H1 (cell line): ENCODE measurements around the gene RASGEF1C. TPM values are rescaled to one million over a fixed set of nuclear protein-coding genes. Genes with fewer than 3 reads are reported as not detected.

Experiments used
- ASH2L ChIP-seq: fragments of 200-600, 300-600 bp; sonication (generic); IDR thresholded peaks from one replicate; pipeline ENCODE4 v1.7.1; 2017; ENCODE audit warnings: low read length
- CTCF ChIP-seq, 3 experiments: IDR thresholded peaks; 1 replicate in 2 of 3; 2 replicates in 1 of 3; pipeline versions ENCODE4 v1.5.1 to v1.6.1; 2011; ENCODE audit warnings: low read length in 3 of 3, mild to moderate bottlenecking in 3 of 3, inconsistent platforms in 2 of 3, low read depth in 1 of 3, moderate library complexity in 1 of 3; ENCODE audit not compliant: insufficient read depth in 1 of 3; ENCODE audit errors: control extremely low read depth in 1 of 3
- HDAC2 ChIP-seq, 2 experiments: fragments of 300-600 bp in 1 of 2; sonication (generic) in 1 of 2; IDR thresholded peaks; 2 replicates each; pipeline ENCODE4 v1.6.1; 2011 to 2012; ENCODE audit warnings: low read depth in 2 of 2, low read length in 2 of 2, mild to moderate bottlenecking in 2 of 2, moderate library complexity in 2 of 2, borderline replicate concordance in 1 of 2, inconsistent platforms in 1 of 2
- KDM4A ChIP-seq: IDR thresholded peaks from one replicate; pipeline ENCODE4 v1.7.1; 2012; ENCODE audit warnings: low read depth, mild to moderate bottlenecking, moderate library complexity, low read length, inconsistent platforms; ENCODE audit not compliant: severe bottlenecking
- TAF7 ChIP-seq: optimal IDR thresholded peaks from 2 replicates; pipeline ENCODE3; 2011; ENCODE audit warnings: low read depth, mild to moderate bottlenecking, inconsistent platforms, low read length, moderate library complexity, borderline replicate concordance
- TCF12 ChIP-seq: IDR thresholded peaks from 2 replicates; pipeline ENCODE4 v1.6.1; 2011; ENCODE audit warnings: low read depth, mild to moderate bottlenecking, low read length
- polyA plus RNA-seq, 7 experiments: library from polyadenylated mRNA; depleted of rRNA in 3 of 7; stranded (reverse) in 5 of 7; unstranded in 2 of 7; fragments of >200 nt in 5 of 7; fragments of 200-250 nt in 2 of 7; gene quantifications; 1 replicate in 5 of 7; 2 replicates in 1 of 7; 4 replicates in 1 of 7; pipeline versions ENCODE4 v1.2.1 to v1.2.3, GENCODE V29; 2011 to 2013; ENCODE audit warnings: missing spikeins in 2 of 7, mixed read lengths in 2 of 7
- total RNA-seq: library from RNA; stranded (reverse); fragmentation: NEBNext Ultra II Directional; extraction: Animal tissue kit (Norgen Biotek cat#: 25700); gene quantifications from 2 replicates; pipeline ENCODE4 v1.2.1, GENCODE V29; 2021
- TF ChIP-seq, protein P1 (sequence below): IDR thresholded peaks from 2 replicates; pipeline ENCODE4 v1.6.1; 2011; ENCODE audit warnings: low read depth, mild to moderate bottlenecking, low read length; ENCODE audit not compliant: insufficient read depth

RASGEF1C gene
- total and polyA plus RNA-seq, 2 of the 8 experiments (the other 6 are each of a cell fraction or from before 2014, with no cell fraction given): 0.26 to 0.61 TPM

DNA sequence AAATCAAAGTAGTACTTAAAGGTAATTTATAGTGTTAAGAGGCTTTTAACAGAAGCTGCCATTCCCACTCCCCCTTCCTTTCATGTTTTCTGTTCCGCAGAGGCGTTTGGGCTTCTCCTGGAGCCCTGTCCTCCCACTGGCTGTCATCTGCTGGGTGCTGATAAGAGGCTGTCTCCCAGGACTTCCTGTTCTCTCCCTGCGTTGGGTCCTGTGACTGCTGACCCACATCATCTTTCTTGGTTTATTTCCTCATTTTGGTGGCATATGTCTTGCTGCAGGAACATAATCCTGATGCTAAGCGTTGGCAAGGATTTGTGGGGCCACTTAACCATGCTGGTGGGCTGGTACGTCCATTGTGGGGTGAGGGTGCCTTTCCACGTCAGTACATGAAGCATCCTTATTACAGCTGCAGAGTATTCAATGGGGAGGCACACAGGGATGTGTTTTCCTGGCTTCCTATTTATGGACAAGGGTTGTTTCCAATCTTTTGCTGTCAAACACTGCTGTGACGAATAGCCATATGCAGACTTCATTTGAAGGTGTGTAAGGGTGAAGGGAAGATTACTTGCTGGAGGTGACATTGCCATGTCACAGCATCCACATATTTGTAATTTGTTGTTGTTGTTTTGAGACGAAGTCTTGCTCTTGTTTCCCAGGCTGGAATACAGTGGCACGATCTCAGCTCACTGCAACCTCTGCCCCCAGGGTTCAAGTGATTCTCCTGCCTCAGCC lies 115.2 kb downstream of the RASGEF1C start (continued):
- TF ChIP-seq ASH2L: no peak
- no peak for TF ChIP-seq KDM4A
- TF ChIP-seq TAF7: no peak
- no peak for TF ChIP-seq CTCF (IDR thresholded peaks at IDR 0.05; ENCODE audit: control extremely low read depth in 1 of 3, insufficient read depth in 1 of 3, low read depth in 1 of 3, low read length in 3 of 3)
- TF ChIP-seq HDAC2 (IDR thresholded peaks at IDR 0.05; ENCODE audit: borderline replicate concordance in 1 of 2, low read depth in 2 of 2, low read length in 2 of 2): no peak
- TF ChIP-seq, protein P1, sequence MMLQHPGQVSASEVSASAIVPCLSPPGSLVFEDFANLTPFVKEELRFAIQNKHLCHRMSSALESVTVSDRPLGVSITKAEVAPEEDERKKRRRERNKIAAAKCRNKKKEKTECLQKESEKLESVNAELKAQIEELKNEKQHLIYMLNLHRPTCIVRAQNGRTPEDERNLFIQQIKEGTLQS: no peak
- no peak for TF ChIP-seq TCF12
